Daoy (cell line): ENCODE measurements around the gene KCNIP4. TPM values are rescaled to one million over a fixed set of nuclear protein-coding genes. Genes with fewer than 3 reads are reported as not detected.

Experiments
- DNase-seq: peaks from one replicate; pipeline ENCODE4 v3.0.0-alpha.2; 2015; ENCODE audit warnings: low read depth
- total RNA-seq: library from RNA; depleted of rRNA; stranded (reverse); fragments of >200 nt; shearing (Covaris generic); gene quantifications from 2 replicates; pipeline ENCODE4 v1.2.3, GENCODE V29; 2014

The KCNIP4 gene
- total RNA-seq, 1 experiment from 2014 or later, result not detected

DNA sequence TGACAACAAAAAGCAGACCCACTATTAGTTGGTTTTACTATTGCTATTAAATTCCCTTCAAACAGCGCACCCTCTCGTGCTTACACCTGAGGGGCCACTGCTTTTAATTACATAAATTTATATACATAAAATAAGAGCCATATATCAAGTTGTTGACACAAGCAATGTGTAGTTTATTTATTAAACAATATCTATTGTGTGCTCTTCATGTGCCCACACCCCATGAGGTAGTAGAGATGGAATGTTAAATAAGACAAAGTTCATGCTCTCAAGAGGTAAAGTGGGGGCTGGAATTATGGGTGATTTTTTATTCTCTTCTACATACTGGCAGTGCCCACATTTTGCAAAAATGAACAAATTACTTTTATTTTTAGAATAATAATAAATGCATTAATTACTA is 47.3 kb downstream of the KCNIP4 start:
- no peak for DNase-seq

DNA sequence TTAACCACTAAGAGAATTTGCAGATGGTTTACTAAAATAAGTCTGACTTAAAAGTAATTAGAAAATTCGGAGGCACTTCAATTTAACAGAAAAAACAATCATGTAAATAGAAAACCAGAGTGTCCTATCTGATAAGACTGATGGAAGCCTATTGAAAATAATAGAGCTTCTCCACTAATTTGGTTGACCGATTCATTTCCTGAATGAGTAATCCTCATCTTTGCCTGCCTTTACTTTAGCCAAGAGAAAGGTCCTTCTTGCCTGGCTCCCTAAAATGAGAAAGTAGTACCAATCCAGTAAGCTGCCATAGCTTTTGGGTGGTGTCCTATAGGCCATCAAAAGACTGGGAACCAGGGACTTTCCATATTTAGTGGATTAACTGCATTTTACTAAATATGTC is 48.4 kb downstream of the KCNIP4 start:
- DNase-seq, result no peak

DNA sequence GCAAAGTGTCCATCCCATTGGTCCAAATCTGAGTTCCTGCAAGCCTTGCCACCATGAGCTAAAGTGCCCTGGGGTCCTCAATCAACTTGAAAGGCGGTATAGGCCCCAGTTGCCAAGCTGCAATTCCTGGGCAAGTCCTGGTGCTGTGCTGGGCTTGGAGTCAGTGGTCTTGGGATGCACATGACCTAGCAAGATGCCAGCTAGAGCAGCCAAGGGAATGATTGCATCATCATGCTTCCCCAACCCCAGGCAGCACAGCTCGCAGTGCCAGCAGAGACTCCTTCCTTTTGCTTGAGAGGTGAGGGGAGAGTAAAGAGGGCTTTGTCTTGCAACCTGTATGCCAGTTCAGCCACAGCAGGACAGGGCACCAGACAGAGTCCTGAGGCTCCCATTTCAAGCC is 50.5 kb downstream of the KCNIP4 start:
- DNase-seq, result no peak

DNA sequence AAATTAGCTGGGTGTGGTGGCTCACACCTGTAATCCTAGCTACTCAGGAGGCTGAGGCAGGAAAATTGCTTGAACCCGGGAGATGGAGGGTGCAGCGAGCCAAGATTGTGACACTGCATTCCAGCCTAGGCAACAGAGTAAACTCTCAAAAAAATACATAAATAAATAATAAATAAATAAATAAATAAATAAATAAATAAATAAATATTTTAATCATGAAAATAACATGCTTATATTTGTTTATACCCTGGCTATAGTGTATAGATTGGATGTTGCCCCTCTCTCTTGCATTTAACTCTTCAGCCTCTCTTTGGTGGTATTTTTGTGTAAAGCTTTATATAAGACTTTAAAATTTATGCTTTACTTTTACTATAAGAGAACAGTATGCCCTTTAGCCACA is 51.8 kb downstream of the KCNIP4 start:
- no peak for DNase-seq

DNA sequence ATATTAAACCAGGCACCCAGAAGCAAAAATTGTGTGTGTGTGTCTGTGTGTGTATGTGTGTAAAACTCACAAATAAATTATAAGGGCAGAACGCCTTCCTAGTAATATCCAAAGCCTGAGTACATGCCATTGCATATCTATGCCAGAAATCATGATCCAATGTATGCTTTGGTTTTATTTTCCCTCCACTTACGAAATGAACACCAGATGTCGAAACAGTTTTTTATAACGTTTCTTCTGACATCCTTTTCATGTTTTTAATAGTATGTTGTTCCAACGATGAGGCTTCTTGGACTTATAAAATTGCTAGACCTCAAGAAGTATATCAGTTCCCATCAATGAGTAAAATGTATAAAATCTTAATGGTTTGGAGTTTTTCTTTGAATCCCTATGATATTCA is 55.4 kb downstream of the KCNIP4 start:
- no peak for DNase-seq

DNA sequence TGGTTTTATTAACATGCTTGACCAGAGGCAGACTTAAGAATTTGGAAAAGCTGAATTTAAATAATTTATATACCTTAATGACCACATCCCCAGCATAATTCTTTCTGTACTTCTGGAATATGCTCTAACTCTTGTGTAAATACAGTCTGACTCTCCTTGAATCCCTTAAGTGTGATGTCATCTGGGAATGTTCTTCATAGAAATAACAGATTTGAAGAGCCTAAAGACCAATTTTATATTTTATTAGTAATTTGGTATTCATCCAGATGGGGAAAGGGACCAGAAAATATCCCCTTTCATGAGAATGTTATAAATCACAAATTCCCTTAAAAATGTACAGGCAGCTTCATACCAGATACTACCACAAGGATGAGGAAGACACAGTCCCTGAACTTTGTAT is 58.3 kb downstream of the KCNIP4 start:
- DNase-seq, result no peak

DNA sequence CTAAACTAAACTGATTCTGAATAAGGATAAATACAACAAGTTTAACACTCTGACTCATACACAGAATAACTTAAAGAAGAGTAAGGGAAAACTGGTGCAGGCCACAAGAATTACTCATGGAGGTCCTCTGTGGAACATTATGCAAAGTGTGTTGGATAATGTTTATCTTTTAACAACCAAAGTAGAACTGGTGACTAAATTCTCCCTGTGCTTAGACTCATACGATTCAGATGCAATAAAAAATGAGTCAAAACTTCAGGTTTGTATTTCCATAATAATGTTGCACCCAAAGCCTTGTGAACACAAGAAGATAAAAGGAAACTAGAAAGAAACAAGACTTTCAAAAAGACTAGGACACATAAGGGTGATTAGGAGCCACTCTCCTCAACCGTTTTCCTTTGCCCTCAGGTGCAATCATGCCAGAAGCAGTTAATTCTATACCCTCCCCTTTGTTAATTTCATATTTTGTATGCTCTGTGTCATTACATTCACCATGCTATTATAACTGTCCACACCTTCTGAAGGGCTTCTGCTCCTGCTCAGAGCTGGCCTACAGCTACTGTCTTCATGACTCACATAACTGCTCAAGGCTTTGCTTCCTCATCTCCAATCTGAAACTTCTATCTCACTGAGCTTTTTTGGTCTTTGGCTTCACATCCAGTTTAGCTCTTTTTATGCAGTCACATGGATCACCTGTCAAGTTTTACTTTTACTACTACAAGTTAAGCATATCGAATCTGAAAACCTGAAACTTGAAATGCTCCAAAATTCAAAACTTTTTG is 60.2 kb downstream of the KCNIP4 start:
- DNase-seq, result no peak

DNA sequence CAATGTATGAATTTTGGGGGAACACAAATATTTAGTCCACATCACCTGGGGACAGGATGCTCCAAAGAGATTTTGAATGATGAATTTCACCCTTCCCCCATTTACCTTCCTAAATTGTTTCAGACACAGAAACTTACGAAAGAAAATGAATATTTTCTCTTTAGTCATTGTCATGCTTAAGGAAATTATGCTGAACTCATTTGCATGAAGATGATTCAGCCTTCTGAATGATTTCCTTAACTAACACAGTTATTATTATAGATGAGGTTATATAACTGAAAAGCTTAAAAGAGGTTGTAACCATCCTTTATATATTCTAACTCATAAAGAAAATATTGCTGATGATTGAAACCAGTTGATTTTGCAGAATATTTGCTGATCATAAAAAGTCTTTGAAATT is 61.1 kb downstream of the KCNIP4 start:
- DNase-seq, result no peak

DNA sequence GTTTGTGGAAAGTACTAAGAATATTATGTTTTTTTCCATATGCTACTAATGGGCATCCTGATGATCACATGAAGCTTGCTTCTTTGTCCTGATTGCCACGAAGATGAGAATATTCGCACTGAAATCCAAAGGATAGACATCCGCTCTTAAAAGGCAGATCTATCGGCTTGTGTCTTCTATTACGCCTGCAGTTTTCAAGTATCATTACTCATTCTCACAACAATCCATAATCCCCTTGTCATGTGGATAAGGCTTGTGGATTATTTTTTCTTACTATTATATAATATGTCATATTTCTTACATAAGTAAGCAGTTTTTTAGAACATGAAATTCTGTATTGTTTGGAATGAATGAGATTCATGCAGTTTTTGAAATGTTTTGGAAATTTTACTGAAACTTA is 62.8 kb downstream of the KCNIP4 start:
- no peak for DNase-seq

DNA sequence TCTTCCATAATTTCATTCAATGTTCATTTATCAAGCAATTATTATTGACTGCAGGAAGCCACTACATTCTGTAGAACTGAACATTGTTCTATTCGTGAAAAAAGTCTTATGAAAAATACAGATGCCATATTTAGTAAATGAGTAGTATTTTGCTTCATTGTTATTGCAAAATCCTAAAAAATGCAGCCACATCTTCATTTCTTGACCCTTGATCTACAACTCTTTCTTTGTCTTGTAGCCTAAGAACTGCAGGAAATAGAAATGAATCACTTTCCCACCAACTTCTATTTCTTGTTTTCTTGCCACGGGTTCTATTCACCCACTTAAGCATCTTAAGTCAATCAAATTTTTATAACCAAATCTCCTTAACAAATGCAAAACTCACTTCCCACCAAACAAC is 63.3 kb downstream of the KCNIP4 start:
- DNase-seq, result no peak

DNA sequence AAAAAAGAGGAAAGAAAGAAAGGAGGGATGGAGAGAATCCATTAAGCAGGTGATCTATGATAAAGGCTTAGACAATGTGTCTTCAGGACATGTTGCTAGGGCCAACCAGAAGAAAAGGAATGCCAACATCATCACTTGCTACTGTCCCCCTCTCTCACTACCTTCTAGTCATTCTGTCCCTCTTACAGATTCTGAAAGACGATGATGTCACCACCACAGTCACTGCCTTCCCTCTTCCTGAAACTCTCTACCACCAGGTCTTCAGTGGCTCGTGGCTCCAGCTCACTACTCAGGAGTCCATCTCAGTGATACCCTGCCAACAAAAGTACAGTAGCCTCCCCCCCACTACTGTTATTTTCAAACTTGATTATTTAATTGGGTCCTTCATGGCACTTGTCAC is 64.0 kb downstream of the KCNIP4 start:
- DNase-seq, result no peak

DNA sequence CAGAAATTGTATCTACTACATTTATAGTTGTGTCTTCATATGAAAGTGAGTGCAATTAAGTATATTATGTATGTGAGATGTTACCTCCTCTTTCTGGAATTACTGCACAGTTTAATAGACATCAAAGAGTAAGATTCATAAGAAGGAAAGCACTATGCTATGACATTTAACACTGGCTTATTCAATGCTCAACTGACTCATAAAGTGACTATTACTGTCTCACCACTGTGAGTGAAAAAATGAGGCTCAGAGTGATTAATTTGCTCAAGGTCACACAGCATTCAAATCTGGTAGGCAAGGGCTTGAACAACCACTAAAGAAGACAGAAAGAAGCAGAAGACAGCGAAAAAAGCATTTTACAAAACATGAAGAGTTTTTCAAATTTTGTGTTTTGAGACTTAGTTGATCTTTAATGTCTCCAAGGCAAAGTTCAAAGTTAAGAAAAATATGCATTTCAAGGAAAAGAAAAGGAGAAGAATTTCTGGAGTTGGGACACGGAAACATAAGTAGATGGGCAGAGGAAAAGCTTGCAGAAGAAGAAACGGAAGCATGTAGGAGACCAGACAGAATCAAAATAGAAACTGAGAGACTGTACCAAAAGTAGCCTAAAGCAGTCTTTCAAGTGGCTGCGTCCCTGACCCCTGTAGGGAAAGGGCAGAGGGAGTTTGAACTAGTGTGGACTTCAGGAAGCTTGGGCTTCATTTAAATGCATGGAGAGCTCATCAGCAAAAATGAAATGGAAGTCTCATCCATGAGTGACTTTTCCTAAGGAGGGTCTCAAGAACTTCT is 66.3 kb downstream of the KCNIP4 start:
- DNase-seq, result no peak

DNA sequence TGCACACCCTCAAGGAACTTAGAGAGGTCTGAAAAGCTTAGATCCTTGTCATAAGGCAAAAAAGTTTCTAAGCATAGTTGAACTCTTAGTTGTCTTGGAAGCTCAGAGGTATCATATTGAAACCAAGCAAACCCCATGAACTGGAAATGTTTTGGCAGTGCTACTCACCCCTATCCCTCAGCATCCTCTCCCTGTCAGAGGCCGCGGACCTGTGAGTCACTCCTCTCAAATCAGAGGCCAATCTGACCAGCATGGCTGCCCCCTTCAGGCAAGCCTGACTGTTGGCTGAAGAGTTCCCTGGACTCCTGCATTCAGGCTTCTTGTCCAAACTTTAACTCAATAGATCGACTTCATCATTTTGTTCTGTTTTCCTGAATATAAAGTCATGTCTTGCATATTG is 69.4 kb downstream of the KCNIP4 start:
- no peak for DNase-seq

DNA sequence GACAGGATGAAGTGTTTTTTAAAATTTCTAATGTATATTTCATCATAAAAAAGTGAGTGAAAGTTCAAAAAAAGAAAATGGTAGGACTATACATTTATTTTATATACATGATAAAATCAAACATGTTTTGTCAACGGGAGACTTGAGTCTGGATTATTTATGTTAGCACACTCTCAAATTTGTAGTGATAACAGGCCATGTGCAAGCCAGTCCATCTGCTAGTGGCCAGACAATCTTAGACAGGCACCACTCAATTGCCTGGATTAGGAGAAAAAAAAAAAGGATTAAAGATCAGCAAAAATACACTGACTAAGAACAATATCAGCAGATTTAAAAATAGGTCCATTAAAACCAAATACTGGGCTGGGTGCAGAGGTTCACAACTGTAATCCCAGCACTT is 71.9 kb downstream of the KCNIP4 start:
- no peak for DNase-seq

DNA sequence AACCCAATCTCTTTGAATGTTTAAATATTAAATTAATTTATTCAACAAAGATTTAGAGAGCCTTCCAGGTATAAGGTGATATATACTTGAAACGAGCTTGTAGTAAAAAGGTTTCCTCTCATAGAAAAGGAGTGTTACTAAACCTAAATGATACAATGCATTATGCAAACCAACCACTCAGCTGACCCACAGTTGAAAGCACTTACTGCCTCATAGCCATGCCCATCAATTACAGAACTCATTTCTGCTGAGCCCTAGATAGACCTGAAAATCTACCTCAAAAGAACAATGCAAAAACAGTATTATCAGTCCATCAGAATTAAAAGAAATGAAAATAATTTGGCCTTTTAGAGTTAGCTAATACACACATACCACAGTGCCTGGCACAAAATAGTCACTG is 75.4 kb downstream of the KCNIP4 start:
- DNase-seq, result no peak

DNA sequence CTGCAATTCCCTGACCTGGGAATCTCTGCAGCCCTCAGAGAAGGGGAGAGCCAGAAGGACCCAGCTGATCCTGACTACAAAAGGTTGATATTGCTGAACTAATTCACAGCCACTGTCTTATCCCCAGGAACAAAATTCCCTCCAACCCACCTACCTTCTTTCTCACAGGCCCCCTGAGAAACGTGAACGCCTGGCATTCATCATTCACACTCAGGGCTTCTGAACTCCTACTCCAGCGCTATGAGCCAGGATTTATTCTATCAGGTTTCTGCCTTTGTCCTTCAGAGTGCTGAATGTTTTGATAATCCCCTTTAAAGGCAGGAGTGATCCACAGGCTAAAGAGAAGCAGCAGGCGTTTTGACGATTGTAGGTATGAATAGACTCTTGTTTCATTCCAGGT is 76.5 kb downstream of the KCNIP4 start:
- no peak for DNase-seq

DNA sequence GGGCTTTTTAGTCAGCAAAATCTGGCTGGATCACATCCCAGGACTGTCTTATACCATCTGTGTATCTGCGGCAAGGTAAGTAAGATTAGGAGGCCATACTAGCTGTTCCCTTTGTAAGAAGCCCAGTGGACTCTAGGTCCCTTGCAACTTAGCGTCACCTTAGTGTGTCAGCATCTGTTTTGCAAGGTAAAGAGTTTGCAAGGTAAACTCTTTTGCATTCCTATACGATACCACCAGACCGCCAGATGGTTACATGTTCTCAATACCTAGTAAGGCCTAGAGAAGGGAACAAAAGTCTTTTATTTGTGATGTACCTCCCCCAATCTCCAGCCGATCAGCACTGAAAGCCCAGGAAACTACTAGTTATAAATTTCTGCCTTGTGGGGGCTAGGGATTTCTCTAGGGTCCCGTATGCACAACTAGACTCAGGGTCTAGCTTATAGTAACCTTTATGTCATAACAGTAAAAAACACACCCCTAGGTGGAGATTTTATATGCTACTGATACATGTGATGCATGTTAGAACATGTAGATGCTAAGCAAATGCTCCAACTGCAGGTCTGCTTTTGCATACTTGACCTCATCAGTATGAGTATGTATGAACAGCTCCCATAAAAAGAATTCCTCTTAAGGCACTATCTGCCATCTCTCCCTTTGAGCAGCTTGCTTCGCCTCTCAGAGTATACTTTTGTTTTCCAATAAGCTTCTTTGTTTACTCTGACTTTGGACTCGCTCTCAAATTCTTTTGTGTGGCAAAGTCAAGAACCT is 78.4 kb downstream of the KCNIP4 start:
- no peak for DNase-seq

DNA sequence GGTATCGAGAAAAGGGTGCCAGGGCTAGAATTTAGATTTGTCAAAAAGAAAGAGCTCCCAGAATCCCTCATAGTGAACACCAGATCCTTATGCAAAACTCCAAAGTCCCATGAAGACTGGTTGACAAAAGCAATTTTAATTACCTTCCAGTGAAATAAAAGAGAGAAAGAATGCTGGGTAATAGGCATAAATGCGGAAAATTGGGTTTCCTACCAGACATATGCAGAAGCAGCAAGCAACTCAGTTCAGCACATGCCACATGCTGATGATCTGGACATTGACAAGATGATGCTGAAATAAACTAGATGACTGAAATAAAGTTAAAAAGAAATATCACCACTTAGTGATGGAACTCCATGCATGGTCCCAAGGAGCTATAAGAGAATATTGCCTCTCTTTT is 83.9 kb downstream of the KCNIP4 start:
- DNase-seq, result no peak

DNA sequence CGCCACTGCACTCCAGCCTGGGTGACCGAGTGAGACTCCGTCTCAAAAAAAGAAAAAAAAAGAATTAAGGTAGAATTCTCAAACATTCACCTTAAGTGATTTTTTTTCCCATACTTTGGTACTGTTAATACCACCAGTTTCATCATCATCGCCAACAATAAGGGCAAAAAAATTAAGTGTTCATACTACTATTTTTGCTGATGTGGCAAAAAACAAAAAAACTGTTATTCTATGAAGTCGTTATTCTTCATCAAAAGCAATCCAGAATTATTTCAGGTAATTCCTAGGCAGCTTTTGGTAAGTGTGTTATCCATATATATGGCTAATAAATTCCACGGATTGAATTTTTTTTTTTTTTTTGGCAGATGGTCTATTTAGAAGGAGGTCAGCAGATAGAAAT is 85.7 kb downstream of the KCNIP4 start:
- DNase-seq, result no peak

DNA sequence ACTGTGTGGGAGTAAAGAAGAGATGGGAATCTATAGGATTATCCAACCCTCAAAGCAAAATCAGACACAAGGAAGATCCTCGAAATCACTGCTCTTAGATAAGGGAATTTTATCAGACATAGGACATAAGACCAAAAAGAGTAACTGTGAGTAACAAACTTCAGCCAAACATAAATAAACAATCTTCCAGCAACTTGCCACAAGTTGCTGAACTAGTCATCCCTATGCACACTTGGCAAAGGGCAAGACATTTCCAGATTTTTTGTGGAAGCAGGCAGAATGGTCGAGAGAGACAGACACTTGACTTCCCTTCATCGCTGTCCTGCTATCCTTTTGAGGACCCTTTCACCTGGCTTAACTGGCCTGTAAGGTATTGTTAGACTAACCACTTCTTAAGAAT is 89.6 kb downstream of the KCNIP4 start:
- DNase-seq, result no peak

DNA sequence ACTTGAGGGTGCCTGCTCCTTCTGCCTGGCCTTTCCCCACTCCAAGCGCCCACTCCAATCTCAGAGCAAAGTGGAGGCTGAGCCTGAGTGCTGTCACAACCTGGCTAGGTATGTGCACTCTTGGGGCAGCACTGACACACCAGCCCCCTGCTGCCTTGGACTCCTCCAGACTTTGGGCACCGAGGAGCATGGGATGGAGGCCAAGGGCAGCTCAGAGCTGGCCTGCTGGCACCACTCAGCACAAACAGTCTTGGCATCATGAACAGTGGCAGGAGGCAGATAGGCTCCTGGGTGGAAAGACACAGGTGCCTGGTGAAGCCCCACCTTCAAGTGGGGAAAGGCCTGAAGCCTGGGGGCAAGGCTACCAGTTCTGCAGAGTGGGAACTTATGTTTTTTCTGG is 91.8 kb downstream of the KCNIP4 start:
- DNase-seq, result no peak

DNA sequence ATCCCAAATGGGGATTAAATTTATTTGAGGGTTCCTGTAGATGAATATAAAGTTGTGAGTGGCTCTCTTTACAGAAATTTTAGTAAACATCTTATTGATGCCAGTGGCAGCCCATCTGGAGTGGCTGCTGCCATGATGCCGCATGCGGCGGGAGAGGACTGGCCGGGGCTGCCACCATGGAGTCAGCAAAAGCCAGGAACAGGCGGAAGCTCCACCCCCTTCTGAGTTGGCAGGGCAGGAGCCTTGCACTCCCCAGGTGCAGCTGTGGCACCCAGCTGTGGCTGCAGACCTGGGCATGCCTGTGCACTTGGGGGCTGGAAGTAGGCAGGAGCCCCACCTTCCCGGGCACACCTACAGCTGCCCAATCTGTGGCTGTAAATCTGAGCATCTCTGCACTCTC is 92.3 kb downstream of the KCNIP4 start:
- no peak for DNase-seq

DNA sequence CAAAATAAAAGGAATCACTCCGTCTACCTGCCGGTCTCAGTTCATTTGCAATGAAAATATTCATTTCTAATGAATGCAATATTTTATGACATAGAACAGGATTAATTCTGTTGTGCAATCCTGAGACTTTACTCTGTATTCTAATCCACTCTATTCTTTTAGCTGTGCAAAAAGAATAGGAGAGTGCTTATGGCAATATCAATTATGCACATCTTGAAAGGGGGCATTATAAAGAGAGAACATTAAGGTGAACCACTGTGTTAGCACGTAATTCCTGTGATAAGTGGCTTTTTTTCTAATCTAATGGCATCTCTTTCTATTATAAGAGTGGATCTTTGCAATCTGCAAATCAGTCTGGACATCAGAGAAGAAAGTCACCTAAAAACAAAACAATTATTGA is 99.5 kb downstream of the KCNIP4 start:
- no peak for DNase-seq
